HG03520 (cell line): ENCODE results near the gene TAF1B.

Experiments
- ATAC-seq: cut with Tn5 transposase; IDR thresholded peaks from one replicate; pipeline ENCODE4 v1.9.1; 2021; ENCODE audit warnings: mild to moderate bottlenecking, moderate library complexity; ENCODE audit not compliant: unreplicated experiment

The TAF1B gene

GRCh38 chr2:9807555-9808305 lies 35.5 kb upstream of the TAF1B start:
- ATAC-seq, result no peak

GRCh38 chr2:9808334-9809063 lies 34.8 kb upstream of the TAF1B start:
- no peak for ATAC-seq

- ATAC-seq, result no peak
Observed at GRCh38 chr2:9809064-9809356, 34.3 kb upstream of the TAF1B start.

- ATAC-seq, result no peak
Observed at GRCh38 chr2:9809448-9810088, 33.7 kb upstream of the TAF1B start.

GRCh38 chr2:9811216-9811615 lies 32.1 kb upstream of the TAF1B start:
- ATAC-seq, result no peak

GRCh38 chr2:9811679-9812511 lies 31.4 kb upstream of the TAF1B start:
- ATAC-seq, result no peak

GRCh38 chr2:9812945-9813311 lies 30.3 kb upstream of the TAF1B start:
- no peak for ATAC-seq

- peak; percentile 77 for ATAC-seq
Observed at GRCh38 chr2:9813312-9814128, 29.8 kb upstream of the TAF1B start.

GRCh38 chr2:9814129-9814868 lies 29.0 kb upstream of the TAF1B start:
- no peak for ATAC-seq

GRCh38 chr2:9815076-9815475 lies 28.2 kb upstream of the TAF1B start:
- no peak for ATAC-seq

GRCh38 chr2:9815844-9816279 lies 27.4 kb upstream of the TAF1B start:
- no peak for ATAC-seq

- ATAC-seq, result no peak
Observed at GRCh38 chr2:9818097-9818496, 25.2 kb upstream of the TAF1B start.

- ATAC-seq, result no peak
Observed at GRCh38 chr2:9819551-9819950, 23.7 kb upstream of the TAF1B start.

GRCh38 chr2:9820020-9820973 lies 23.0 kb upstream of the TAF1B start:
- ATAC-seq, result no peak

- no peak for ATAC-seq
Observed at GRCh38 chr2:9821805-9822445, 21.3 kb upstream of the TAF1B start.

- ATAC-seq, result no peak
Observed at GRCh38 chr2:9824441-9824840, 18.8 kb upstream of the TAF1B start.

GRCh38 chr2:9824956-9825720 lies 18.1 kb upstream of the TAF1B start:
- ATAC-seq, result no peak
